CD4-positive, alpha-beta T cell treated with Interleukin-4 for 4 hours (primary cell): Measurements from ENCODE around the gene PI4KA.
"Not testable (repeated sequence)": the region's sequence is repeated elsewhere in the genome, so short reads cannot be mapped to it uniquely, and the experiment has no call there.

Experiments
- DNase-seq: peaks from one replicate; pipeline ENCODE4 v3.0.0-alpha.2; 2020

PI4KA gene

DNA sequence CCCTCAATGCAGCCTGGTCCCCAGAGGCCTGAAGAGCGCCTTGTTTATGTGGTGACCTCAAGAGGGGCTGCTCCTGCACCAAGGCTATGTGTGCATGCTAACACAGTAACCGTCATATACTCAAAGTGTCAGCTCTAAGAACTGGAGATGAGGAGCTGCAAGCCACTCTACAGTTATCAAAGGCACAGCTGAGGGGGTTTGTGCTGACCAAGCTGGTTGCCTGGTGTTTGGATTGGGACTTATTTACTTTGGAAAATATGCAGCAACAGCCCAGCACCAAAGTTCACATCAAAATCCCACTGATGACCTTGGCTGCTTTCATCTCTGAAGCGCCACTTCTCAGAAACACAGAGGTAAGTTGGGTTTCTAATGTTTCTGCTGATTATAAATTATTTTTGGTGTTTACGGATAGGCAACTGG, 84.8 kb downstream of the PI4KA start, which contains the start of gene SERPIND1:
Gene SERPIND1, plus strand, starts transcription at position 321 of the 420 bp plus-strand sequence. CDS start 5,200 bp downstream, outside the sequence.
- no peak for DNase-seq

DNA sequence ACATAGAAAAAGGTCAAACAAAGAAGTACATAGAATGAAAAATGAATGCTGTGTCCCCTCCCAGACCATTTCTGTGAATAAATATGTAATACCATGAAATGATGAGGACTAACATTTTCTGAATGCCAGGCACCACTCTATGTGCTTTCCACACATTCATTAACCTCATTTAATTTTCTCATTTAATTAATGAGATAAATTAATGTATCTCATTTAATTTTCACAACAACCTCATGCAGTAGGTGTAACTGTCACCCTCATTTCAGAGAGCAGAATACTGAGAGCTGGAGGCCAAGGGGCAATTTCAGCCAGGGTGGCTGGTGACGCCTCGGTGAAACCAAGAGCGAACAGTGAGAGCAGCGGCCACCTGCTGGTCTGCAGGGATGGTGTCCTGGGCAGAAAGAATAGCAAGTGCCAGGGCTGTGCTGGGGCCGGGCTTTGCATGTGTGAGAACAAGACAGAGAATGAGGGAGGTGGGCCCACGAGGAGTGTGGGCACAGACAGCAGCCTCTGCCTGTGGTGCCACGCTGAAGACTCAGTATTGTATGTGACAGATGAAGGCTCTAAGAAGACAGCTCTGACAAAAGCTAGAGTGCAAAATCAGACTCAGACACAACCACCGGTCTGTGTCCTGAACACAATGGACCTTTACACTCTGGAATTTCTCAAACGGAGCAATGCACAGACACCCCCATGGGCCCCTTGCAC, 86.5 kb downstream of the PI4KA start:
- no peak for DNase-seq

DNA sequence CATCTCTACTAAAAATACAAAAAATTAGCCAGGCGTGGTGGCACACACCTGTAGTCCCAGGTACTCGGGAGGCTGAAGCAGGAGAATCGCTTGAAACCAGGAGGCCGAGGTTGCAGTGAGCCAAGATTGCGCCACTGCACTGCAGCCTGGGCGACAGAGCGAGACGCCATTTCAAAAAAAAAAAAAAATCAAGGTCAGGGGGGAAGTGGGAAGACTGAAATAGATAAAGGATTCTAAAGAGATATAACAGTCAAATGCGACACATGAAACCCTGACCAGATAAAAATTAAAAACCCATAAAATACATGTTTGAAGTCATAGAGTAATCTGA, 89.2 kb downstream of the PI4KA start:
- DNase-seq, result not testable (repeated sequence)

DNA sequence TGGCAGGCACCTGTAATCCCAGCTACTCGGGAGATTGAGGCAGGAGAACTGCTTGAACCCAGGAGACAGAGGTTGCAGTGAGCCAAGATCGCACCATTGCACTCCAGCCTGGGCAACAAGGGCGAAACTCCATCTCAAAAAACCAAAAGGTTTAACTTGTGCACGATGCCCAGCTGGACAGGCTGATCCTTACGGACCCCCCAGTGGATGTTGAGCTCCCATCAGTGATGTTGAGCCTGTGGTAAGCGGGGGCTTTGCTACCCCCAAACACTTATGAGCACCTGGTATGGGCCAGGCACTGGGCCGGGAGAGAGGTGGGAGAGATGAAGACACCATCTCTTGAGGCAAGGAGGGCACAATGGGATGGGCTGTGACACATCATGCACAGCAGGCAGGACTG, 92.1 kb downstream of the PI4KA start:
- DNase-seq, result no peak

DNA sequence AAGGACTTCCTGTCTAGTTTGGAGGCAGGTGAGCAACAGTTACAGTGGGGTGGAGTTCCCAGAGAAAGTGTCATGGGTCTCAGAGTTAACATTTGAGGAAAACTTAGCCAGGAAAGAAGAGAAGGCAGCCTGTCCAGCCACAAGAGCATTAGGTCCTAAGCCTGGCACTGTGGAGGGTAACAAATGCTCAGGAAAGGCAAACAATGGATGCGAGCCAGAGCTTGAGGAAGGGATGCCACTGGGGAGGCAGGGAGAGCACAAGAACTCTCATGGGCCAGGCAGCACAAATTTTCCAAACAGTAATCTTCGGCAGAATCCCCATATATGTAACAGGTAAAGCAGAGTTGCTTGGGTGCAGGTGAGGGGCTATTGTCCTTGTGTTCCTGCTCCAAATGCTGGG, 92.7 kb downstream of the PI4KA start:
- DNase-seq, result no peak

DNA sequence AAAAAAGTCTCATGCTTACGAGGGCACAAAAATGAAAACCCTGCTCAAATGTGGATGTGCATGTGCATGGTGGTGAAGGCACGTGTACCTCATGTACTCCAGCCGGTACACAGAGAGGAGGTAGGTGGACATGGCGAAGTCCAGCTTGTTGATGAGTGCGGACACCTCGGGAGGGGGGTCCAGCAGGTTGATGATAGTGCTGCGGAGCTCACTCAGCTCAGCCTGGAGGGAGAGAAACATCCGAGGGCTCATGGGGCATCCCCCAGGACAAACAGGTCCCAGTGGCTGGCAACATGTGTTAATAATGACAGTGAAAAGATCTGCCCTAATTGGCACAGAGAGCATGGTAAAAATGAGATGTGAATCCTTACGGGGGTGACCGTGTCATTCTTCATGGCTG, 93.9 kb downstream of the PI4KA start:
- DNase-seq, result no peak

DNA sequence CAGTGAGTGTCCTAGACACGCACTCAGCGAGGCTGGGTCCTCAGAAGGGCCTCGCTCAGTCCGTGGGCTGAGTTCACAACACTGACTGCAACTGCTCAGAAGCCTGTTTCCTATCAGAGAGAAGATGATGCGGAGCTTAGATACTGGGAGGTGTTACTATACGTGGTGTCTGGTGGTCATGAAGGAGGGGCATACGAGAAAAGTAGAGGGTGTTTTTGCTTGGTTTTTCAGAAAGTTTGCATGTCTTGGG, 94.2 kb downstream of the PI4KA start:
- DNase-seq, result no peak

DNA sequence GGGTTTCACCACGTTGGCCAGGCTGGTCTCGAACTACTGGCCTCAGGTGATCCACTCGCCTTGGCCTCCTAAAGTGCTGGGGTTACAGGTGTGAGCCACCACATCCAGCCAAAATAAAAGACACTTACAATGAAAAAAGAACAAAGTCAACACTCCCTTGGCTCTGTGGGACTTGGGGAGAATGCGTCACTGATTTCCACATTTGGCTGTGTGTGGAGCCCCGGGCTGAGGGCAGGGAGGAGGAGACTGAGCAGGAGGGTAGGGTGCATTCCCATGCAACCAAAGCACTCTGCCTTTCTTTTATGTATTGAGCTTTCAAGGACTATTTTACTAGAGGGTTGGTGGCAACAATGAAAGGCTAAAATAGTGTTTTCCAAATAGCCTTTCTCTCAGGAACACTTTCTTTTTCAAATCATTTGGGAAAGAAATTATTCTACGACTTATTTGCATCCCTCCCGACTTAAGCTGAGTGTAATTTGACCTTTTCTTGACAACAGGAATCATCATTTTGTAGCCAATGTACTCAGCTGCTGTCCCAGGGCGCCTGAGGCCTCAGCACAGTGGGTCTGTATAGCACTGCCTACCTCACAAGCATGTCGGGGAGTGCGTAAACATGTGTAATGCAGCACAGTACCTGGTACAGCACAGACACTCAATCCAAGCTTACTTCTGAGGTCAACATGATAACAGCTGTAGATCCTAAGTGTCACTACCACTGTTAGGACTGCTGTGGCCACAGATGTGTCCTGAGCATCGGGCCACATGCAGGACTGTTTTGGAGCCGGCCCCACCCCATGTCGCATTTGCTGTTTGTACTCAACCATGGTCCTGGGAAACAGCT, 94.8 kb downstream of the PI4KA start:
- no peak for DNase-seq

DNA sequence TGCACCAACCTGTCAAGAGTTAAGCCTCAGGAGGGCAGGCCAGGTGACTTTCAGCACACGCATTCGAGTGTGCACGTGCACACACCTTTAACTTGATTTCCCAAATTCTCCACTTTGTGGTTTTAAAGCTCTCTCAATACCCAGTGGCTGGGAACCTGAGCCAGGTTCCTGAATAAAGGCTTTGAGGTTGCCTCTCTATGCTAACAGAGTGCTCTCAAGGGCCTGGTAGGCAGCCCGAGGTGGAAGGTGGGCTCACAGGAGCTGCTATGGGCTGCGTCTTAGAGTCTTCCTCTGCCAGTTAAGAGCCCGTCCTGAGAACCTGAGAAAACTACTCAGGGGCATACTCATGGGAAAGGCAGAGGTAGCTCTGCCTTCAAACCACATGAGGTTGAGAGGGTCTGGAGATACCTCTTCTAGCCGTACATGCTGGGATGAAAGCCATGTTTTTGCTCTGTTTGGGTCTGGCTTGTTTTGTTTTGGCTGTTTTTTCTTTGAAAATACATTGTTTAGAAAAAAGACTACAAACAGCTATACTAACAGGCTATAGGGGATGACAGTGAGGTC, 96.3 kb downstream of the PI4KA start:
- no peak for DNase-seq

DNA sequence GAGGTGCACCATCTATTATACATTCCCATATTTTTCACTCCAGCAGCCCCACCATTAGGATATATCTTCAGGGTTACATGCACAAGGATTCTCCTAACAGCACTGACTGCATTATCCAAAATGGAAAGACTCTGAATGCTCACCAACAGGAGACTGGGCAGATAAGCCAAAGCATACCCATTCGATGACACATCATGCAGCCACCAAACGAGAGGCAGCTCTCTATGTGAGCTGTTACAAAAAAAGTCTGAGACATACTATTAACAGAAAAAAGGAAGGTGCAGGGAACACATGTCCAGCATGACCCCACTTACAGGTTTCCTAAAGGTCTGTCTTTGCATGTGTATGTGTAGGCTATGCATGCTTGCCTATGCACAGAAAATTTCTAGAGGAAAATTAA, 97.1 kb downstream of the PI4KA start:
- no peak for DNase-seq

DNA sequence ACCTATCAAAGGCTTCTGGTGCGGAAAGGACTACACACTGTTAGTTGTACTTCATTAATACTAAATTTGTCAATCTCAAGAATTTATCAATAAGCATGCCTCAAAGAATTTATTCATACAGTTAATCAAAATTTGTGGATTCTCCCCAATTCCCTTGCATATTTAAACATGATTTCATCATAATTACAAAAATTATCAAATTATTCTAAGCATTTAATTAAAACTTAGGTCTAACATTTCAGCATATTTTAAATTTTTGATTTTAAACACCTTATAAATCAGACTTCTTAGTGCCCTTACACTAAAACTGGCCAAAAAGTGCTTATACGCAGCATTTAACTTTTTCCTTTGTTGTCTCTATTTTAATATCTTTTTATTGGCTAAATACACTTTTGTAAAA, 98.5 kb downstream of the PI4KA start:
- no peak for DNase-seq

DNA sequence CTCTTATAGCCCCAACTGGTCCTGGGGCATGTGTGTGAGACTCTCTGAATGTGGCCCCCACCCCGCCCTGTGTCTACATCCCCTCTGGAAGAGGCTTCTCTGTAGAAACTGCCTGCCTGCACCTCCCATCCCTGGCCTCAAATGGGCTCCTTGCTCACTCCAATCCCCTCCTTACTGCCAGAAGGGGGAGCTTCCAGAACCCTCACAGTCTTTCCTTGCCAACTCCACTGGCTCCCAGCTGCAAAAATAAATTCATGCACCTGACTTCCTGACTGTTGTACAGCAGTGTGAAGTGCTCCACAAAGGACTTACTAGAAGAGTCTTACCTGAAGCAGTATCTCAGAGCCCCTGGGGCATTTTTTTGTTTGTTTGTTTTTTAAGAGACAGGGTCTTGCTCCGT, 99.9 kb downstream of the PI4KA start:
- DNase-seq, result no peak

DNA sequence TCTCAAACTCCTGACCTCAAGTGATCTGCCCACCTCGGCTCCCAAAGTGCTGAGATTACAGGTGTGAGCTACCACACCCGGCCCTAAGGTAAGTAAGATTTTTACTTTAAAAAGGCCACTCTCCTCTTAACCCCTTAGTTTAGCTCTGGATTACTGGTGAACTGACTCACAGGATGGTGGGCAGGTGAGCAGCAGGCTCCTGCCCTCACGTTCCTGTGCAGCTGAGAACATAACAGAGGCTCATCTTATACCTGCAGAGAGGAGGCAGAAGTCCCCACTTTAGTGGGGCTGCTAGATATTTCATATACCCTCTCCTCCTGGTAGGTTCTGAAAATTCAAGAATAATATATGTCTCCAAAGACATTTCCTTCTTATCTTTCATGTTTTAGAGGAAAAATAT, 101.8 kb downstream of the PI4KA start:
- no peak for DNase-seq

DNA sequence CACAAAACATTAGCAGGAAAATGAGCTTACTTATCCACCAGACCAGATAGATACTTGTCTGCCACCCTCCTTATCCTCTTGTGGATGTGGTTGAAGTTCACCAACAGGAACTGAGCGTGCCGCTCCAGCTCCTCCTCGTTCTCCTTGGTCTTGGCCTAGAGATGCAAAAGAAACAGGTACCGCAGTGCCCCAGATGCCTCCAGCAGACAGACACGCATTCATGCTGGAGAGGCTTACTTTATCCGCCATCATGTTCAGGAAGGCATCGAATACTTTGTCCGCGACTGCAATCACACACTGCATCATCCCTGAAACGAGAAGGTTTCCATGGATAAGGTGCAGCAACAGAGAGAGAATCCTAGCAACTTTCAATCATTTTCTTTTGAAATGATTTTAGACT, 105.7 kb downstream of the PI4KA start:
- no peak for DNase-seq

DNA sequence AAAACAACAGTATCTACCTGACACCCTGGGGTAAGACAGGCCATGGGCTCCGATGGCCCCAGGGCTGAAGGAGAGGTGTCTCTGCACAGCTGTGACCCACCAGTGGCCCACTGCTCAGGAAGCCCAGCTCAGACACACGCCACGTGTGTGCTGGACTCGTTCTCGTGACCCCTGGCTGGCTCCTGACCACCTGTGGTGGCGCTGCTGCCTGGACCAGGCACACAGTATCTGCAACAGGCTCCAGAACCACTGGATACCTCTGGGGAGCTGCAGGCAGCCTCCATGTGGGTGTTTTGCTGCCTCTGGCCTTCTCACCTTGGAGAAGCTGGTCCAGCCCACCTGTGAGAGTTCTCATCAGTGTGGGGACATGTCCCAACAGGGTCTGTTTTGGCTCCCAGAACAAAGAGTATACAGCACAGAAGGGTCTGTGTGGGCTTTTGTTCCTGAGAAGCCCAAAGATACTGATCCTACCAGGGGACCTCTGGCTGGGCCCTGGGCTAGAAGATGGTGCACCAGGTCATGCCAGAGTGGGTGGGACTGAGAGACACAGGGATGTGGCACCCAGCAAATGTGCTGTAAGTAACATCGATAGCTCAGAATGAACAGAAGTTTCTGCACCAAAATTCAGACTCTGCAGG, 106.4 kb downstream of the PI4KA start:
- DNase-seq, result no peak

DNA sequence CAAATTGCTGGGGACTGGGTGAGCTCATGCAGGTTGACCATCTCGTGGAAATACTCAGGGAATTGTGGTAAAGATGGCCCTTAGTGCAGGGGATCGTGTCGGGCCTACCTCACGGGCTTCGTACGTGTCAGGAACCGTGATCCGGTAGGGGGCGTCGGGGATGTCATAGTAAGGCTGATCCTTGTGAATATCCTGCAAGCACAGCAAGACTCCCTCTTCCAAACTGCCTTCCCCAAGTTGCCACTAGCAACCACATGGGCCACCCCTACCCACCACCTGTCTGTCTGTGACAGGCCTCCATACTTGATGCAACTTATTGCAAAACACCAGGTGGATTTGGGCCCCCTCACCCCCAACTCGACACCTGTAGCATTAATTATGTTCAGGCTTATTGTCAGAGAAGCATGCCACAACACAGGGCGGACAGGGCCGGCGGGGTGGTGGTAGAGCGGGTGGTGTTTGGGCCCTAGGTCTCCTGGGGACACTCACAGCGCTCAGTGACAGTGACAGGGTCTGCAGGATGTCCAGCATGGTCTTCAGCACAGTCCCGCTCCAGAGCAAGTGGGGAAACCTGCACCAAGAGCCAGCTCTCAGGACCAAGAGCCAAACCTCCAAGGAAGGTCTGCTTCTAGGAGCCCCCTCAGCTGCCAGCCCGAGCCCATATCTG, 107.3 kb downstream of the PI4KA start:
- no peak for DNase-seq

DNA sequence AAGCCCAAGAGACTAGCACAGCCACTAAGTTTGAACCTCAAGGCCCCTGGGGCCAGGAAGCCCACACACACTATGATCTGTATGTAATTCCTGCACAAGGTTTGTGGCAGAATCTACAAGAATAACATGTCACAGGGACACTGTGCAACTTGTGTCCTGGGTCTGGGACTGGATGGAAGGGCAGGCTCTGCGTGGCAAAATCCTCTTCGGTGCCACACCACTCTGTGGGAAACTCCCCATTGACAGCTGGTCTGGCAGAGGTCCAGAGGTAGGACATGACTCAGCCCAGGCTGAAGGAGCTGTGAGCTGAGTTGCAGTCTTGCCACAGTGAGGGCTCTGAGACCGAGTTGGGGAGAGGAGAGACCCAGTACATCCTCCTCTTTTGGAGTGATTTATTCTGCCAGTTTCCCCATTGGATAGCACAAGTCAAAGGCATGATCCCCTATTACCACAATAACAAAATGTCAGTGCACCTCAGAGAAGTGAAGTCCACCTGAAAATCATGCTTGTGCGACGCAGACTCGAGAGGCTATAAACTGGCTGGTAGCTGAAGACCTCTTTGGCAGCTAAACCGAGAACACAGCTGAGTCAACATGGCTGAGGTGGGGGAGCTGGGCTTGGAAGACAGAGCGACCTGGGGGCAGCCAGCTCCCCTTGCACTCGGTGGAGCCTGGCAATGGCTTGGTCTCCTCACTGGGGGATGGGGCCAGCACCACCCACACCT, 108.0 kb downstream of the PI4KA start:
- DNase-seq, result peak; percentile 49

DNA sequence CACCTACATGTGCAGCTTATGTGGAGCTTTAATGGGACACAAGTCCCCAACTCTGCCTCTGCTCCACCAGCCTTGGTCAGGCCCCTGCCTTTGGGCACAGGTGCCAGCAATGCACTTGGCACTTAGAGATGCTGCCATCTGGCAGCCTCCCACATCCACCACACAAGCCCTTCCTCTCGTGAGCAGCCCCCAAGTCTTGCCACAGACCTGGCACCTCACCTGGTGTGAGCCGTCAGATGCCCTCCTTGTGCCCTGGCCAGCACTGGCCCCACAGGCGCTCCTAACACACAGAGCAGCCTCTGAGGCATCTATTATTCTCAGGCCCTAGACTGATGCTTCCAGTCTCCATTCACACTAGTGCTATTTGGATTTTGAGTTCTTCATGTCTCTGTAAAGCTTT, 109.2 kb downstream of the PI4KA start:
- DNase-seq, result no peak

DNA sequence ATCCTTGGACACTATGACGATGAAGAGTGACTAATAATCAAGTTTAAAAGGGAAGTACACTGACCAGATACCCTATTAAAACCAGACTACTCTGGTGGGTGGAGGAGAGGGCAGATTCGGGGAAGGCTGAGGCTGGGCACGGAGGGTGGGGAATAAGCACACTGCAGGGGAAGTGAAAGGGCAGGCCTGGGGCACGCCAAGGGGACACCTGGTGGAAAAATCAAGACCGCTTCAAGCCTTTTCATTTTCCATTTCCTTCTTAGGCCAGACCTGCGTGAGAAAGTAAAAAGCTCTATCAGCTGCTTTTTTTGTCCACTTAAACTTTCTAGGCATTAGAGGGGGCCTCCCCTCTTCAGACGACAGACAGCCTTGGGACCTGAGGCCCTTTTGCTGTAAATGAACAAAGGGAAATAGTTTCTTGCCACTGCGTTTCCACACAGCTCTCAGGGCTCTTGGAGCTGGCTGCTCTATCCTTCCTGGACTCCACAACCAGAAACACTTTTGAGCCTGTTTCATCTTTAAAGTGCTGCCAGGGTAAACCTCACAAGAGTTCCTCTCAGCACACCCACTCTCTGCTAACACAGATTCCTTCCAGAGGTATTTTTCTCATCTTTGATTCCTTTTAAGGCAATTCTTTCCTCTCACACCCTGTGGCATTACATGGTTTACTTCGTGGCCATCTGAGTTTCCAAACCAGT, 109.7 kb downstream of the PI4KA start:
- no peak for DNase-seq

DNA sequence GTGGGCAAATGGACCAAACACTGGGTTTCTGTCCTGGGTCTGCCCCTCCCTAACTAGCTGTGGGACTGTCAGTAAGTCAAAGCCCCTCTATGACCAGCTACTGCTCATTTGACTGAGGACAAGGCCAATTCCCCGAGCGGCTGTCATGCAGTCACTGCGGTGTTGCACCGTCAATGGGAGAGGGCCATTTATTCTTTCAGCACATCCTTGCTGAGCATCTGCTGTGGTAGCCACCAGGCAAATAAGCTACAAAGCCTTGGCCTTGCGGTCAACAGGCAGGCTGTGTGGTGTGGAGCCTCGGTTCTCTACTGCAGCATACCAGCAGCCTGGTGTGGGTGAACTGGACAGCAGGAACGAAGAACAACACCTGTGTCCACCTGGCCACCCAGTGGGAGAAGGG, 110.5 kb downstream of the PI4KA start:
- DNase-seq, result no peak

DNA sequence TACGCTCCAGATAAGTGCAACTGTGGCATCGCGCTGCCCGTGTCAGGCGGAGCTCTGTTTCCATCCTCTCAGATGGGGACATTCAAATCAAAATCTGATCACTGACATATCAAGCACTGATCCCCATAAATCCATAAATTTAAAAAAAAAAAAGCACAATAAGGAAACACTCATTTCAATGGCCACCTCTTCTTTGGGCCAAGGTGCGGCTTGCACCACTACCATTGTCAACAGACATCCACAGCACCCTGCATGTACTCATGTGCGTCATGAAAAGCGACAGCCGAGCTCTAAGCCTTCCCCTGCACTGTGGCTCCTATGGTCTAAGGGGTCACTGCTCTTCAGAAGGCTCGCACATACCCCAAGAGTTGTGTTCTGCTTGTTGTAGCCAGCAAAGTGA, 111.4 kb downstream of the PI4KA start:
- DNase-seq, result no peak
